GM12875 (cell line): ENCODE data around the gene NADK.
"Not testable (repeated sequence)": the region's sequence is repeated elsewhere in the genome, so short reads cannot be mapped to it uniquely, and the experiment has no call there.

Source experiments
- H3K4me3 ChIP-seq: one replicate; pipeline ENCODE4 v1.5.1; 2011; ENCODE audit warnings: low read depth, low read length, control low read depth
- TF ChIP-seq, protein P1 (sequence below): IDR thresholded peaks from 2 replicates; pipeline ENCODE4 v1.5.1; 2011; ENCODE audit warnings: low read depth, mild to moderate bottlenecking, control low read depth, inconsistent platforms, low read length, moderate library complexity, borderline replicate concordance; ENCODE audit not compliant: insufficient read depth

NADK gene

GRCh38 chr1:1704284-1704957 is 73.8 kb downstream of the NADK start:
- H3K4me3 ChIP-seq: not testable (repeated sequence)

GRCh38 chr1:1703796-1704195 is 74.5 kb downstream of the NADK start:
- no peak overlapping the region for H3K4me3 ChIP-seq
- TF ChIP-seq, protein P1, sequence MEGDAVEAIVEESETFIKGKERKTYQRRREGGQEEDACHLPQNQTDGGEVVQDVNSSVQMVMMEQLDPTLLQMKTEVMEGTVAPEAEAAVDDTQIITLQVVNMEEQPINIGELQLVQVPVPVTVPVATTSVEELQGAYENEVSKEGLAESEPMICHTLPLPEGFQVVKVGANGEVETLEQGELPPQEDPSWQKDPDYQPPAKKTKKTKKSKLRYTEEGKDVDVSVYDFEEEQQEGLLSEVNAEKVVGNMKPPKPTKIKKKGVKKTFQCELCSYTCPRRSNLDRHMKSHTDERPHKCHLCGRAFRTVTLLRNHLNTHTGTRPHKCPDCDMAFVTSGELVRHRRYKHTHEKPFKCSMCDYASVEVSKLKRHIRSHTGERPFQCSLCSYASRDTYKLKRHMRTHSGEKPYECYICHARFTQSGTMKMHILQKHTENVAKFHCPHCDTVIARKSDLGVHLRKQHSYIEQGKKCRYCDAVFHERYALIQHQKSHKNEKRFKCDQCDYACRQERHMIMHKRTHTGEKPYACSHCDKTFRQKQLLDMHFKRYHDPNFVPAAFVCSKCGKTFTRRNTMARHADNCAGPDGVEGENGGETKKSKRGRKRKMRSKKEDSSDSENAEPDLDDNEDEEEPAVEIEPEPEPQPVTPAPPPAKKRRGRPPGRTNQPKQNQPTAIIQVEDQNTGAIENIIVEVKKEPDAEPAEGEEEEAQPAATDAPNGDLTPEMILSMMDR: no peak

DNA sequence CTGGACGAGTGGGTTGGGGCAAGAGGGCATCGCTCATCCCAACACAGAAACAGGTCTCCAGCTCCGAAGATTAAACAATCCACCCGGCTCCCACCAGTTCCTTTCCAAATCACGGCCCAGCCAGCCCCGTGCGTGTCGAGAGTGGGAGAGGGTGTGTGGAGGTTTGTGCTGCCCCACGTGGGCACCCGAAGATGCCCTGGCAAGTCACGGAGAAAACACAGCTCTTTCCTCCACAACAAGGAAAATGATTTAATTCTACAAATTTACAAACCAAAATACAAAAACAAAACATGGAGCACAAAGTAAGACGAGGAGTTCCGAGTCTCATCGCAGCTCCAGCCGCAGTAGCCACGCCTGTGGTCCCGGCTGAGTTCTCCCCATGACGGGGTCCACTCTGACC is 75.8 kb downstream of the NADK start:
- not testable (repeated sequence) for H3K4me3 ChIP-seq
